ENCODE measurements around the gene CEACAM19. TPM values are rescaled to one million over a fixed set of nuclear protein-coding genes. Genes with fewer than 3 reads are reported as not detected.
A peak's percentile ranks its signal among the peaks of the same experiment; 100 is the strongest.
"Not testable (repeated sequence)": the region's sequence is repeated elsewhere in the genome, so short reads cannot be mapped to it uniquely, and the experiment has no call there.

The CEACAM19 gene, protein sequence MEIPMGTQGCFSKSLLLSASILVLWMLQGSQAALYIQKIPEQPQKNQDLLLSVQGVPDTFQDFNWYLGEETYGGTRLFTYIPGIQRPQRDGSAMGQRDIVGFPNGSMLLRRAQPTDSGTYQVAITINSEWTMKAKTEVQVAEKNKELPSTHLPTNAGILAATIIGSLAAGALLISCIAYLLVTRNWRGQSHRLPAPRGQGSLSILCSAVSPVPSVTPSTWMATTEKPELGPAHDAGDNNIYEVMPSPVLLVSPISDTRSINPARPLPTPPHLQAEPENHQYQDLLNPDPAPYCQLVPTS
- polyA plus RNA-seq (ENCODE audit: insufficient read length in 10 of 10): 10 to 100 TPM in 3 of 10 donors, 1 to 10 TPM in 7; 3.8 to 13.0 (median 7.8) TPM
- long read RNA-seq, donor 1: 0 reads
- long read RNA-seq, donor 2: 0 reads
- long read RNA-seq, donor 3: 0 reads
- long read RNA-seq, donor 4: 0 reads
- long read RNA-seq, donor 5: 0 reads
- long read RNA-seq, donor 6: 0 reads
- long read RNA-seq, donor 7: 0 reads
- long read RNA-seq, donor 8: 0 reads
- long read RNA-seq, donor 9: 0 reads

DNA sequence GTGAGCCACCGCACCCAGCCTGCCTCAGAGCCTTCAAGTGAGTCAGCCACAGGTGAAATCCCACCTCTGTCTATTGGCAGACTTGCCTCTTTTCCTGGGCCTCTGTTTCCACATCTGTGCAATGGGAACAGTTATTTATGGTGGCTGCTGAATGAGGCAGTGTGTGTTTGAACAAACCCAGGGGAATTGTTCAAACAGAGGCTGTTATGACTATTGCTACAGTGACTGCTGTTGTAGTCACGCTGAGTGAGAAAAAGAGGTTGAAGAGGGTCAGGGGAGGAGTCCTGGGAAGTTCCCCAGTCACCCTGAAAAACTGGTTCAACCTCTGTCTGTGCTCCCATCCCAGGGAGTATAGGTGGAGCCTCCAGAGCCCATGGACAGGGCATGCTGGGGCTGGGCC lies at the start of gene CEACAM19:
Gene CEACAM19, plus strand, starts transcription at position 83 of the 400 bp plus-strand sequence. CDS start 450 bp downstream, outside the sequence.
- DNase-seq: no peak

DNA sequence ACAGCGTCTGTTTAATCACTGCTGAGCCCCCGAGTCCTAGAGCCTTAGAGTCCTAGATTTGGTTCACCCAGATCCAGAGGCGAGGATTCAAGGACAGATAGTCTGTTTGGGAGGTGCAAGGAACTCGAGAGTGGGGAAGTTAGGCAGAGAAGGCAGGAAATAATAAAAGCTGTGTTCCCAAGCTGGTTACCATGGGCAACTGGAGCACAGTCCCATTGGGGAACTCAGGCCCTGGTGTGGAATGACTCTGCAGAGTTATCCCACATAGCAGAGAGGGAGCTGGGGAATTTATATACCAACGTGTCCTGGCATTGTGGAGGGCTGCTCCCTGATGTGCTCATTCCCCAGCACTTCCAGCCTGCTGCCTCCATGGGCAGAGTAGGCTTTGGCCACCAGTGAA lies 48.2 kb upstream of the CEACAM19 start:
- DNase-seq: peak in 1 of 3 donors; percentile 42

DNA sequence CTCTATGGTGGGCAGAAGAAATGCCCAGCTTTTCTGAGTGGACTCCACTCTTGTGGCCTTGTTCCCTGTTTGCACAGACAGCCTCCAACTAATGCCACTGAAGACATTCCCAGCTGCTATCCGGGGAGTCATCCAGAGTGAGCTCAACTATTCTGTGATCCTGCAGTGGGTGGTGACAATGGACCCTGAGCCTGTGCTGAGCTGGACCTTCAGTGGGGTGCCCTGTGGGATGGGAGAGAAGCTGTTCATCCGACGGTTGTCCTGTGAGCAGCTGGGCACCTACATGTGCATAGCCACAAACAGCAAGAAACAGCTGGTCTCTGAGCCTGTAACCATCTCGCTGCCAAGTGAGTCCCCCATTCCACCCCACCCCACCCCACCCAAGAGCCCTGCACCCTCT lies 47.7 kb upstream of the CEACAM19 start:
- DNase-seq: no peak

DNA sequence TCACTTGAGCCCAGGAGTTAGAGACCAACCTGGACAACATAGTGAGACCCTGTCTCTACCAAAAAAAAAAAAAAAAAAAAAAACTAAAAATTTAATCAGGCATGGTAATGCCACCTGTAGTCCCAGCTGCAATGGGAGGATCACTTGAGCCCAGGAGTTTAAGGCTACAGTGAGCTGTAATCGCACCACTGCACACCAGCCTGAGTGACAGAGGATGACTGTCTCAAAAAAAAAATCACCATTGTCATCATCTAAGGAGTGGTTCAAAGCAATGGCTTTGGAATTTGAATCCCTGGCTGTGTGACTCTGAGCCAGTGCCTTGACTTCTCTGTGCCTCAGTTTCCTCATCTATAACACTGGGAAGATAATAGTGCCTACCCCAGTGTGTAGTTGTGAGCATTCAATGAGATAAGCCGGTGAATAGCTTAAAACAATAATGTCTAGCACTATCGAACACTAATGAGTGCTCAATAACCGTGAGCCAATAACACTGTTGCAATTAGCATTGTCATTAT lies 46.4 kb upstream of the CEACAM19 start:
- DNase-seq: no peak

DNA sequence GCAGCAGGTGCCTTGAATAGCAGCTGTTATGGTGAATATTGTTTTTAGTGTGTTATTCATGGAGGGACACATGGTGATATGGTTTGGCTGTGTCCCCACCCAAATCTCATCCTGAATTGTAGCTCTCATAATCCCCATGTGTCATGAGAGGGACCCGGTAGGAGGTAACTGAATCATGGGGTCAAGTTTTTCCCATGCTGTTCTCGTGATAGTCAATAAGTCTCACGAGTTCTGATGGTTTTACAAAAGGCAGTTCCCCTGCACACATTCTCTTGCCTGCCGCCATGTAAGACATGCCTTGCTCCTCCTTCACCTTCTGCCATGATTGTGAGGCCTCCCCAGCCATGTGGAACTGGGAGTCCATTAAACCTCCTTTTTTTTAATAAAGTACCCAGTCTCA lies 45.6 kb upstream of the CEACAM19 start:
- not testable (repeated sequence) for DNase-seq

DNA sequence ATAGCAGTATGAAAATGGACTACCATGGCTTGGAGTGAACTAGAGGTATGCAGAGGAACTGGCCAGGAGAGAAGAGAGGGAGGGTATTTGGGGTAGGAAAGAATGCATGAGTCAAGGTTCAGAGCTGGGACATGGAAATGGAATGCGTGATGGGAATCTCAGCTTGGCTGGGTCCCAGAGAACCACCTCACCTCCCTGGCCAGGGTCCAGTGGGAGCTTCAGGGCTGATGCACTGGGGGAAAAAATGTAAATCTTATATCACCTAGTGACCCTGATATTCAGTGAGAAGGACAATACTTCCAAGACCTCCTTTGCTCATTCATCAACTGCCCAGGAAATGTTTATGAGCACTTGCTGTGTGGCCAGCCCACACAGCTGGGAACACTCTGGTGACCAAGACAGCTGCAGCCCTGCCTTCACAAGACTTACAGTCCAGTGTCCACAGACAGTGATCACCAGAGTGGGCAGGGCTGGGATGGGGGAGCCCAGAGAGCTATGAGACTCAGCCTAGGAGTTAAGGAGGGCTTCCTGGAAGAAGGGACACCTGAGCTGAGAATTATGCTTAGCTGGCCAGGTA lies 45.1 kb upstream of the CEACAM19 start:
- DNase-seq: peak in 1 of 3 donors; percentile 94

DNA sequence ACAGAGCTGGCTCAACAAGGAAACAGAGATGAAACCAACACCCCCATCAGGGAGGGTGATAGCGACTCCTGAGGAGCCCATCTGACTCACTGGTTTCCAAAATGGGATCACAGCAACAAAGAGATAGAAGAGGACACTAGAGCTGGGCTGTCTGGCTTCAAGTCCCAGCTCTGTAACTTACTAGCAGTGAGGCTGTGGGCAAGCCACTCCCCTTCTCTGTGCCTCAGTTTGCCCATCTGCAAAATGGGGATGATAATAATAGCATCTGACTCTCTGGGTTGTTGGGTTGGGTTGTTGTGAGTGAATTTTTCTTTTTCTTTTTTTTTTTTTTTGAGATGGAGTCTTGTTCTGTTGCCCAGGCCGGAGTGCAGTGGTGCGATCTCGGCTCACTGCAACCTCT lies 43.7 kb upstream of the CEACAM19 start:
- no peak for DNase-seq

DNA sequence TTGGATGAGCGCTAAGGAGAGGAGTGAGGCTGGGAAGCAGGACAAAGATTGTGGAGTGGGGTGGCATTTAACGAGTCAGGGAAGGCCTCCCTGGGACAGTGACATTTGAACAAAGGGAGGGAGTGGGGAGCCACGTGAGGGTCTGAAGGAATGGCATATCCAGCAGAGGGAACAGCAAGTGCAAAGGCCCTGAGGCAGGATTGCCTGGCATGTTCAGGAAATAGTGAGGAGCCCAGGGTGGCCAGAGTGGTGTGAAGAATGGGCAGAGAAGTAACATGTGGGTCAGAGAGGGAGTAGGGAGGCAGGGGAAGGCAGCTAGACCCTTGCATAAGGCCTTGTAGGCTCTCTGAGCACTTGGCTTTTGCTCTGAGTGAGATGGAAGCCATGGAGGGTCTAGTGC lies 42.5 kb upstream of the CEACAM19 start:
- DNase-seq: no peak

DNA sequence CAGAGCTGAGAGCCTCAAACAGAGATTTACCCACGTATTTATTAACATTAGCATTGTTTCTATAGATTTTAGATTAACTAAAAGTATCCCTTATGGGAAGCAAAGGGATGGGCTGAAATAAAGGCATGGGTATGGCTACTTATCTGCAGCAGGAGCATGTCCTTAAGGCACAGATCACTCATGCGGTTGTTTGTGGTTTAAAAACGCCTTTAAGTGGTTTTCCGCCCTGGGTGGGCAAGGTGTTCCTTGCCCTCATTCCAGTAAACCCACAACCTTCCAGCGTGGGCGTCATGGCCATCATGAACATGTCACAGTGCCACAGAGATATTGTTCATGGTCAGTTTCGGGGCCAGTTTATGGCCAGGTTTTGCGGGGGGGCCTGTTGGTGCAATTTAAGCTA lies 39.7 kb upstream of the CEACAM19 start:
- not testable (repeated sequence) for DNase-seq

DNA sequence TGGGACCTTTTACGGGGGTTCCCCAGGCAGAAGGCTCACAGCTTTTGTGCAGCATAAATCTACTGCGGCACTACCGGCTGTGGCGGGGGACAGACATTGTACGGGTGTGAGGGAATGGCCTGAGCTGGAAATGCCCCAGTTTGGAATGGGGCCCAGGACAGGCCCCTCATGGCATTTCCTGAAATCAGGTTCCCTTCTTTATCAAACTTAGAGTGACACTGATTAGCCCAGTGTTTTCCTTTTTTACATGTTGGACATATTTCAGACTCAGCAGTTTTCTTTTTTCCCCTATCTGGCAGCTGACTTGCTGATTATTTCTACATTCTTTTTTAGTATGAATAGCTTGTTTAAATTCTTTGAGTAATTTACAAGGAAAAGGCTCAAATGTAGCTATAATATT lies 37.2 kb upstream of the CEACAM19 start:
- not testable (repeated sequence) for DNase-seq

DNA sequence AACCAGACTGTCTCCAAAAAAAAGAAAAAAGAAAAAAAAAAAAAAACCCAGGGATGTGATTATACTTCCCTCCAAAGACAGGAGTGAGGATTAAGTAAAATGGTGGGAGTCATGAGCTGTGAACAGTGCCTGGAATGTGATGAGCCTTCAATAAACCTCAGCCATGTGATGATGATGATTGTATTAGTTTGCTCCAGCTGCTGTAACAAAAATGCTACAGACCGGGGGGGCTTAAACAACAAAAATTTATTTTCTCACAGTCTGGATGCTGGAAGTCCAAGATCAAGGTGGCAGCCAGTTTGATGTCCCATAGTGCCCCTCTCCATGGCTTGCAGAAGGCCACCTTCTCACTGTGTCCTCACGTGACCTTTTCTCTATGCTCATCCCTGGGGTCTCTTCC lies 36.5 kb upstream of the CEACAM19 start:
- no peak for DNase-seq

DNA sequence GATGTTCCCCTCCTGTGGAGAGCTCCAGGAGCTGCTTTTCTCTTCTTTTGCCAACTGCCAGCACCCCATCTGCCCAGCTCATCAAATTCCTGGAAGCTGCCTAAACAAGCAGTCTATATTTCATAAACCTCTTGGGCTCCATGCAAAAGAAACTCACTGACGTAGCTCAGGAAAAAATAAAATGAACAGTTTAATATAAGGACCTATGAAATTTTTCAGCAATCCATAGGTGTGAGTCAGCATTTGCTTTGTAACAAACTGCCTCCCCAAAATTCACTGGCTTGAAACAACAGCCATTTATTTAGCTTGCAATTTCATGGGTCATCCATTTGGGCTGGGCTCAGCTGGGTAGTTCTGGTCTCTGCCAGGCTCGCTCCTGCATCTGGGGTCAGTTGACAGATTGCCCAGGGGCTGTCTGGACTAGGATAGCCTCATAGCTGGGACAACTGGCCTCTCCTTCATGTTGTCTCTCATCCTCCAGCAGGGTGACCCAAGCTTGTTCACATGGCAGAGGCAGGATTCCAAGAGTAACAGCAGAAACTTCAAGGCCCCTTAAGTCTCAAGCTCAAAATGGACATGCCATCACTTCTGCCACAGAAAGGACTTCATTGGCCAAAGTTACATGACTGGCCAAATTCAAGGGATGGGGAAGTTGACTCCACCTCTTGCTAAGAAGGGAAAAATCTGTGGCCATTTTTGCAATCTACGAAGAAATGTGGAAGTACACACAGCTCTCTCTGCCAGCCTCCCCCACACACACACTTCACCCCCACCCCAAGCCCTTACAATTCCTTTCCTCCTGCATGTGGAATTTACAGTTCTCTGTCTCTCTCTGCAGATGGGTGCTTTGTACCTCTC lies 35.5 kb upstream of the CEACAM19 start:
- DNase-seq: peak; percentile 27 to 61 (median 43)

DNA sequence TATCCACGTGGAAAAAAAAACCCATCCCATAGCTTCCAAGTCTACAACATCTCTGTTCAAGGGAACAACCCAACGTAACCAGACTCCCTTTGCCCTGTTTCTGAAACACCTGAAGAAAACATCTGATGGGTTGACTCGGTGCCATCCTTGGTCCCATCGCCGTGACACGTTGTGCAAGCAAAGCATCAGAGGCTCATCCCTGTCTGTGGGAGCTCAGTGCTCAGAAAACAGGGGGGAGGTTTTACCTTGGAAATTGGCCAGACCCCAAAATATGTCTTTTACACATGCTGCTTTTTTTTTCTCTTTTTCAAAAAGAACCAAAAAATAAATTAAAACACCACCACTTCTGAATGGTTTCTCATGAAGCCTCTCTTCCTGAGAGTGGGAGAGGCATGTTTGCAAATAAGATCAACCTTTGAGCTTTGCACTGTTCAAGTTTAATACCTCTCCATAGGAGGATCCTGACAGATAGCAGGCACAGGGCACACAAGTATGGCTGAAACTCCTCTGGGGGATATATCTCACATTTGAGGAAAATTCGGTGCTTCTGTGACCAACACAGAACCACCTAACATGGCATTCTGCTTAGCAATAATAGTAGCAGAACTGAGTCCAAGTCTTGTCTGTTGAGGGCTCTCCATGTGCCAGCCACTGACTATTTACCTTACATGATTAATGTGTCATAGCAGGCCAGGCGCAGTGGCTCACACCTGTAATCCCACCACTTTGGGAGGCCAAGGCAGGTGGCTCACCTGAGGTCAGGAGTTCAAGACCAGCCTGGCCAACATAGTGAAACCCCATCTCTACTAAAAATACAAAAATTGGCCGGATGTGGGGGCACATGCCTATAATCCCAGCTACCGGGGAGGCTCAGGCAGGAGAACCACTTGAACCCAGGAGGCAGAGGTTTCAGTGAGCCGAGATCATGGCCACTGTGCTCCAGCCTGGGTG lies 34.6 kb upstream of the CEACAM19 start:
- DNase-seq: no peak

DNA sequence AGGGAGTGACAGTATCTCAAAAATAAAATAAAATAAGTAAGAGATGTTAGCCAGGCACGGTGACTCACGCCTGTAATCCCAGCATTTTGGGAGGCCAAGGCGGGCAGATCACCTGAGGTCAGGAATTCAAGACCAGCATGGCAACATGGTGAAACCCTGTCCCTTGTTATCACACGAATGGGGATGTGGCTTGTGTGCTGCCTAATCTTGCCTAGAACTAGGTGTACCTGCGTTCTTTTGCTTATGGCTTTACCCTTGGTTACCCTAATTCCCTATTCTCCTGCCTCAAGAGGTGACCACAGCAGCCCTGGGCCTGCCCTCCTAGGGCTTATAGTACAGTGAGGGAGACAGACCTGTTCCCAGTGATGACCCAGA lies 33.9 kb upstream of the CEACAM19 start:
- DNase-seq: no peak

DNA sequence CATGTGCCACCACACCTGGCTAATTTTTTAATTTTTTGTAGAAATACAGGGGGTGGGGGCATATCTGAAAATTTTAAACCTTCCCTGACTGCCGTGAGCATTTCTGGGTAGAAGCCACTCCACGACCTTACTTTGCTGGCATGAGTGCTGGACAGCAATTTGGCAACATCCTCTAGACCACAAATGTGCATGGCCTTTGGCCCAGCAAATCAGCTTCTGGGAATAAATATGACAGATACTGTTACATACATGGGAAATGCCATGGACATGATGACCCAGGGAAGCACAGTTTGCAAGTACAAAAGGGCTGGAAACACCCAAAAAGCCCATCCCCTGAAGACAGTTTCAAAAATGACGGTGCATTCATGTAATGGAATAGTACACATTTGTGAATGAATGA lies 30.8 kb upstream of the CEACAM19 start:
- DNase-seq: no peak

DNA sequence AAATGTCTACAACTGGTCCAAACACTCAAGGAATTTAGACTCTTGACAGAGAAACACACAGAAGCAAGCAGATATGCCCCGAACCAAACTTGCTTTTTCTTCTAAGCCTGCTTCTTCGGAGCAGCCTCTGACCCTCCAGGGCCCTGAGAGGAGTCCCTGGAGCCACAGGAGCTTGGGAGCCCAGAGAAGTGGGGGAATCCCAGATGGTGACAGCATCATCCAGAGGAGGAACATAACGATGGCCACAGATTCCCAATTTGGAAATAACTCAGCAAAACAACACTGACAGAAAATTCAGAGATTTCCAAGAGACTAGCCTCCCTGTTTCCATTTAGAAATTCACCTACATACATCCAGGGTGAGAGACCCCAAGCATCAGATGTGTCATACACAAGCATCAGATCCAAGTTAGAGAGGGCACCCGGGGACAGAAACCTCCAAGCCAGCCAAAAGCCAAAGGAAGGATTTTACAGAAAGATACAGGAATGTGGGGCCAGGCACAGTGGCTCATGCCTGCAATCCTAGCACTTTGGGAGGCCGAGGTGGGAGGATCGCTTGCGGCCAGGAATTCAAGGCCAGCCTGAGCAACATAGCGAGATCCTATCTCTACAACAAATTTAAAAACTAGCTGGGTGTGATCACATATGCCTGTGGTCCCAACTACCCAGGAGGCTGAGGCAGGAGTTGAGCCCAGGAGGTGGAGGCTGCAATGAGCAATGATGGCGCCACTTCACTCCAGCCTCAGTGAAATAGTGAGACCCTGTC lies 29.6 kb upstream of the CEACAM19 start:
- no peak for DNase-seq

DNA sequence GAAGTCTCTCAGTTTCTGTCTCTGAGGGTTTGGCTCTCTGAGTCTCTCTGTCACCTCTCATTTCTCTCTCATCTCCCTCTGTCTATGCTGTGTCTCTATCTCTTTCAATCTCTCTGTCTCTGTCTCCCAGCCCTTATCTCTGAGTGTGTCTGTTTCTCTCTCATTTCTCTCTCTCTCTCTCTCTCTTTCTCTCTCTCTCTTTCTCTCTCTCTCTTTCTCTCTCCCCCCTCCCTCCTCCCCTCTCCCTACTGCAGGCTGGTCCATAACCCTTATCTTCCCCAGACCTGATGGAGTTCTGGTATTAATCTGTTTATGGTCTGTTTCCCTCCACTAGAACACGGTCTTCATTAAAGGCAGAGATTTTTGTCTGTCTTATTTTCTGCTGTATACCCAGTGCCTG lies 28.9 kb upstream of the CEACAM19 start:
- no peak for DNase-seq

DNA sequence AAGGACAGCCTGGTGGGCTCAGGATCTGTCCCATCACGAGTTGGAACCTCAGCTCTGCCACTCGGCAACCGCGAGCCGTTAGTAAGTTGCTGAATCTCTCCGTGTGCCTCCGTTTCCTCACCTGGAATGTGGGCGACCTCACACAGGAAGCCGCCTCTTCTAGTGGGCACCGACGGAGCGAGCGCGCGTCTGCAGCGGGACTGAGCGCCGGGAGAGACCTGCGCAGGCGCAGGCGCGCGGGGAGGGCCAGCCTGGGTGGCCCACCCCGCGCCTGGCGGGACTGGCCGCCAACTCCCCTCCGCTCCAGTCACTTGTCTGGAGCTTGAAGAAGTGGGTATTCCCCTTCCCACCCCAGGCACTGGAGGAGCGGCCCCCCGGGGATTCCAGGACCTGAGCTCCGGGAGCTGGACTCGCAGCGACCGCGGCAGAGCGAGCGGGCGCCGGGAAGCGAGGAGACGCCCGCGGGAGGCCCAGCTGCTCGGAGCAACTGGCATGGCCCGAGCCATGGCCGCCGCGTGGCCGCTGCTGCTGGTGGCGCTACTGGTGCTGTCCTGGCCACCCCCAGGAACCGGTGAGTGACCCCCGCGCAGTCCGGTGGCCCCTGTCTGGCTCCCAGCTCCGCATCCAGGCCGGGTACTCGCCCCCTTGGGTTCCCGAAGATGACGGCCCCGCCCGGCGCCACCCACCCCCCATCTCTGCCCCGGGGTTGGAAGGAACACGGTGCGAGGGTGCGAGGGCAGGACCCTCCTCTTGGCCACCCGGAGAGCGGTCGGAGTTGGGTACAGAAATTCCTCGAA lies 27.5 kb upstream of the CEACAM19 start, which contains the start of gene PVR:
Gene PVR, plus strand, starts transcription at position 306 of the 797 bp plus-strand sequence. Its CDS starts 187 bp downstream, at position 493.
- DNase-seq: peak; percentile 69 to 87 (median 75)
